NB4 (cell line): ENCODE measurements around the gene TUBB2B.

Experiments used
- CTCF ChIP-seq: IDR thresholded peaks from one replicate; pipeline ENCODE4 v1.5.1; 2012; ENCODE audit warnings: low read depth, low read length
- MAX ChIP-seq: IDR thresholded peaks from 2 replicates; pipeline ENCODE4 v1.6.1; 2011; ENCODE audit warnings: low read depth, low read length
- MYC ChIP-seq: IDR thresholded peaks from 2 replicates; pipeline ENCODE4 v1.6.1; 2011; ENCODE audit warnings: low read depth, low read length
- POLR2A ChIP-seq: IDR thresholded peaks from 2 replicates; pipeline ENCODE4 v1.6.1; 2011; ENCODE audit warnings: mild to moderate bottlenecking; ENCODE audit not compliant: insufficient read length; ENCODE audit errors: extremely low read depth

GRCh38 chr6:3267162-3267561 lies 39.7 kb upstream of the TUBB2B start:
- TF ChIP-seq CTCF (no peak), POLR2A (no peak), MYC (no peak), MAX (no peak)
